ENCODE data around the gene ARFGAP3. TPM values are rescaled to one million over a fixed set of nuclear protein-coding genes. Genes with fewer than 3 reads are reported as not detected.

The ARFGAP3 gene
- total RNA-seq, 4 donors from 2014 or later, result 40.6 to 67.9 (median 49.1) TPM

DNA sequence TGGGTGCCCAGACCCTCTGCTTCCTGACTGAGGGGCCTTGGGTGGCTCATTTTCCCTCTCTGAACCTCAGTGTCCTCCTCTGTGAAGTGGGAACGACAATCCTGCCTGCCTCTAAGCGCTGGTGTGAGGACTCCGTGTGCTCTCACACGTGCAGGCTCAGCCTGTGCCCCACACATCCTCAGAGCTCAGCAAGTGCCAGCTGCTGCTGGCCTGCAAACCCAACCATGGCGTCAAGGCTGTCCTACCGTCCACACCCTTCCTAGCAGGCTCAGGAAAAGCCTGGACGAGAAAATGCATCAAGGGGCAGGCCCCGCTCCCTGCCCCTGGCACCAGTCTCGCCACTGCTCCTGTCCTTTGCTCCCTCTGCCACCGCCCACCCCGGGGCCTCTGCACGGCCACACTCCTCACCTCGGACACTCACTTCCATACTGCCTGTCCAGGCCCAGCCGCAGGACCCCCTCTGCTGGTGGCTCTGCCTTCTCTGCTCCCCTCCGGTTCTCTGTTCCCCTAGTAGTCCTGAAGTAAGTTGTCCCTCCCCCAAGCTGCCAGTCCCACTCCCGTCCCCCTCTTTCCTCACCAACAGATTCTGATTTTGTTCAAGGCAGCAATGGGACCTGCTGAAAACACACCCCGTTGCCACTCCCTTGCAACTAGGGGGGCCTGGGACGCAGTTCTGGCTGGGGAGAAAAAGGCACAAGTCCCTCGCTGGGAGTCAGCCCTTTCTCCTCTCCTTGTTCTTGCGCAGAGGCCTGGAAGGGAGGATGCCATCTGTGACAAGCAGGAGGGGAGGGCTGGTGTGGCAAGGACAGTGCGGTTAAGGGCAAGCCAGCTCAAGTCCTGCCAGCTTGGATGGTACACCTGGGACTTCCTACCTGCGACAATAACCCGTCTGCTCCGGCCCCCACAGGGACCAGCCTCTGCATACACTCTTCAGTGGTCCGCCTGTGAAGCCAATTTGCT lies 62.2 kb downstream of the ARFGAP3 start:
- H3K27ac ChIP-seq, result peak overlapping the region in 1 of 4 donors; percentile 44
- TF ChIP-seq, protein P1, sequence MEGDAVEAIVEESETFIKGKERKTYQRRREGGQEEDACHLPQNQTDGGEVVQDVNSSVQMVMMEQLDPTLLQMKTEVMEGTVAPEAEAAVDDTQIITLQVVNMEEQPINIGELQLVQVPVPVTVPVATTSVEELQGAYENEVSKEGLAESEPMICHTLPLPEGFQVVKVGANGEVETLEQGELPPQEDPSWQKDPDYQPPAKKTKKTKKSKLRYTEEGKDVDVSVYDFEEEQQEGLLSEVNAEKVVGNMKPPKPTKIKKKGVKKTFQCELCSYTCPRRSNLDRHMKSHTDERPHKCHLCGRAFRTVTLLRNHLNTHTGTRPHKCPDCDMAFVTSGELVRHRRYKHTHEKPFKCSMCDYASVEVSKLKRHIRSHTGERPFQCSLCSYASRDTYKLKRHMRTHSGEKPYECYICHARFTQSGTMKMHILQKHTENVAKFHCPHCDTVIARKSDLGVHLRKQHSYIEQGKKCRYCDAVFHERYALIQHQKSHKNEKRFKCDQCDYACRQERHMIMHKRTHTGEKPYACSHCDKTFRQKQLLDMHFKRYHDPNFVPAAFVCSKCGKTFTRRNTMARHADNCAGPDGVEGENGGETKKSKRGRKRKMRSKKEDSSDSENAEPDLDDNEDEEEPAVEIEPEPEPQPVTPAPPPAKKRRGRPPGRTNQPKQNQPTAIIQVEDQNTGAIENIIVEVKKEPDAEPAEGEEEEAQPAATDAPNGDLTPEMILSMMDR (IDR thresholded peaks at IDR 0.05), result peak in 1 of 4 experiments; percentile 25
- TF ChIP-seq POLR2A (IDR thresholded peaks at IDR 0.05), result no peak
- H3K36me3 ChIP-seq, result peaks cover 0 to 52% of the 10 kb centered on the region in 2 donors
- no peak overlapping the region for H3K4me3 ChIP-seq
- WGBS, 2 donors (ENCODE audit: low coverage in 1 of 2), result 75 to 76% methylated on average over 9 to 14 of the region's 25 CpGs
- no peak for ATAC-seq
- no peaks in the 10 kb centered on the region for H3K27me3 ChIP-seq
- no peaks in the 10 kb centered on the region for H3K9me3 ChIP-seq
- peaks cover 0 to 44% (median 8%) of the 10 kb centered on the region in 3 donors for H3K4me1 ChIP-seq

DNA sequence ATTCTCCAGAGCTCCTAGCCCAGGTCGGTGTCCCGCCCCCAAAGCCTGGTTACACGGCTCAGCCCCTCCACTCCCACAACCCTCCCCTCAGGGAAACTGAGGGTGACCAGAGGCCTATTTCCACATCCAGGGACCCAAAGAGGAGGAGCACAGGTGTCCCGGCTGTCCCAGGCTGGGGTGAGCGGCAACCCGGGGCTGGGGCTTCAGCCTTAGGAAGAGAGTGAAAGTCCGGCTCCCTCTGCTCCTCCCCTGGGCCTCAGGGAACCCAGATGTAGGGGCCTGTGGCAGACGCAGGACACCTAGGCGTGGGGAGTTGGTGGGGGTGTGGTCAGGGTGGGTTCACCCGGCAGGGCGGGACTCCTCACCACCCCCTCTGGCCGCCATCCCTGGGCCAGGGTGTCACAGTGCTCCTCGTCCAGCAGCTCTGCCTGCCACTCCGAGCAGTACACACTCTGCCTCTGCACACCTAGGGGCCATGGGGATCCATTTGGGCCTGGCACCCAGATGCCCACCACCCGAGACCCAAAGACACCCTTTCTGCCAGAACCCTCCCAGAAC lies 63.1 kb downstream of the ARFGAP3 start:
- H3K4me1 ChIP-seq, result peaks cover 0 to 44% (median 8%) of the 10 kb centered on the region in 3 donors
- peak overlapping the region in 1 of 4 donors; percentile 44 for H3K27ac ChIP-seq
- H3K9me3 ChIP-seq, result no peaks in the 10 kb centered on the region
- H3K27me3 ChIP-seq, result no peaks in the 10 kb centered on the region
- TF ChIP-seq POLR2AphosphoS5 (IDR thresholded peaks at IDR 0.05) (no peak), POLR2A (IDR thresholded peaks at IDR 0.05) (no peak), EP300 (IDR thresholded peaks at IDR 0.05) (no peak)
- TF ChIP-seq, protein P1 (IDR thresholded peaks at IDR 0.05), result no peak
- H3K4me3 ChIP-seq, result no peak overlapping the region
- peaks cover 0 to 43% of the 10 kb centered on the region in 2 donors for H3K36me3 ChIP-seq
- ATAC-seq, result no peak
- WGBS, 2 donors (ENCODE audit: low coverage in 1 of 2), result 80 to 90% methylated on average over 2 of the region's 15 CpGs

DNA sequence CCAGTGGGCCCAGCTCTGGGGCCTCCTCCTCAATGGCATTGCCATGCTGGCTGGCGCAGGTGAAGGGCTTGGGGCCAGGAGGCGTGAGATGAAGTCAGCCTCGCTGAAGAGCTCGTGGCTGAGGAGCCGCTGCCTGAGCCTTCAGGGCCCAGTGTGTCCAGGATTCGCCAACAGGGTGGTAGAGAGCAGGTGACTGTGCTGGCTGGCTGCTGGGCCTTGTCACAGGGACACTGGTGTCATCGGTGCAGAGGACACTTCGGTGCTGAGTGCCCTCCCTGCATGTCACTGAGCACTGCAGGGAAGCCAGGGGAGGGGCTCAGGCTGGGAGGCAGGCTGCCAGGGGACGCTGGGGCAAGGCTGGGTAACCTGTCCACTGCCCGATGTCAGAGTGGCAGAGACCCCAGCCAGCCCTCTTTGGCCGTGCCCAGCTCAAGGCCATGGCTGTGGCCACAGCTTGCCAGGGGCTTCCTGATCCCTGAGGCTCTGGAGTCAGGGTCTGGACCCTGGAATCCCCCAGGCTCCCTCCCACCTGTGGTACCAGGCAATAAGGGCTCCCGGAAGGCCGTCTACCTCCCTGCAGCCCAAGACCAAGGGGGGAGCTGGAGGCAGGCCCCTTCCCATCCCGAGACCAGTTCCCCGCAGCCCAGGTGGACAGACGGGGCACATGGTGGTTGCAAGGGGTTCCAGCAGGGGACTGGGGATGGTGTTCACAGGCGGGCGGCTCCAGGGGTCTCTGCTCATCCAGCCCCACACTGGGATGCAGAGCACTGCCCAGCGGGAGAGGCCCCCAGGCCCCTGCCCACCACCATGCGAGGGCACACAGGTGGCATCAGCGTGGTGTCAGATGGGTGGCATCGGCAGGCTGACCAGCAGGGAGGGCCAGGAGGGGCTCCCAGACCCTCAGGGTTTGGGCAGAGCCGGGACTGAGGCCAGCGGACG lies 63.9 kb downstream of the ARFGAP3 start:
- ATAC-seq, result no peak
- Histone ChIP-seq H3K27me3 (no peaks in the 10 kb centered on the region), H3K27ac (peak overlapping the region in 1 of 4 donors; percentile 44), H3K9me3 (no peaks in the 10 kb centered on the region), H3K4me1 (peaks cover 0 to 44% (median 8%) of the 10 kb centered on the region in 3 donors), H3K36me3 (peaks cover 0 to 36% of the 10 kb centered on the region in 2 donors), H3K4me3 (no peak overlapping the region)
- no peak for TF ChIP-seq EP300 (IDR thresholded peaks at IDR 0.05)
- TF ChIP-seq, protein P1 (IDR thresholded peaks at IDR 0.05), result no peak
- WGBS, 2 donors (ENCODE audit: low coverage in 1 of 2), result 89% methylated on average over 5 of the region's 25 CpGs; no CpG with 5 or more reads in 1 of the 2 donors

DNA sequence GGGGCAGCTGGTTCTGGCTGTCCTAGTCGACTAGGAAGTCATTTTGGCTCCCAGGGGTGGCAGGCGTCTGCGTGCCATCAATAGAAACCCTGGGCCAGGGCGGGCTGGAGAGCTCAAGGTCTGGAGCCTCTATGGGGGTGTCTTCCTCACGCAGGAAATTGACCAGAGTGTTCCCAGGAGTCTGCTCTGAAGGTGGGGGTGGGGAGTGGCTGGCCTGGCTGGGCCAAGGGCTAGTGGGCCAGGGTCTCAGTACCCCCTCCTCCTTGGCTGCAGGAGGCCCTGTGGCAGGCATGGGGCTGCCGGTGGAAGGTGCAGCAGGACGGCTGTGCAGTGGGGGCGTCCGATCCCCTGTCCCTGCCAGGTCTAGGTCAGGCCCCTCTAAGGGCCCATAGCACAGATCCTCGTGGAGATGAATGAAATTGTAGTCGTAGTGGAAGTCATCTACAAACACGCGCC lies 64.6 kb downstream of the ARFGAP3 start:
- Histone ChIP-seq H3K27me3 (no peaks in the 10 kb centered on the region), H3K9me3 (no peaks in the 10 kb centered on the region), H3K4me3 (no peak overlapping the region), H3K4me1 (peaks cover 0 to 41% (median 8%) of the 10 kb centered on the region in 3 donors), H3K27ac (peak overlapping the region in 3 of 4 donors; percentile 44 to 66 (median 62)), H3K36me3 (peaks cover 0 to 29% of the 10 kb centered on the region in 2 donors)
- no peak for ATAC-seq
- TF ChIP-seq POLR2AphosphoS5 (IDR thresholded peaks at IDR 0.05) (no peak), EP300 (IDR thresholded peaks at IDR 0.05) (no peak), POLR2A (IDR thresholded peaks at IDR 0.05) (no peak)
- TF ChIP-seq, protein P1 (IDR thresholded peaks at IDR 0.05), result no peak
- 80% methylated on average over 1 of the region's 13 CpGs; no CpG with 5 or more reads in 1 of the 2 donors for WGBS, 2 donors (ENCODE audit: low coverage in 1 of 2)

Measured in gastroesophageal sphincter (tissue), 4 donors.